Lung (tissue), 16 donors: ENCODE data around the gene VCX2. TPM values are rescaled to one million over a fixed set of nuclear protein-coding genes. Genes with fewer than 3 reads are reported as not detected.
"Not testable (repeated sequence)": the region's sequence is repeated elsewhere in the genome, so short reads cannot be mapped to it uniquely, and the experiment has no call there.

Source experiments
- ATAC-seq: fragments of 200-7000 bp; cut with Tn5 transposase; one replicate; pipeline ENCODE4 v1.9.1; 2020; ENCODE audit warnings: moderate number of reproducible peaks; ENCODE audit not compliant: insufficient read depth, low FRiP score
- DNase-seq, 3 donors: peaks; one replicate each; pipeline ENCODE4 v3.0.0-alpha.2; 2013 to 2017
- H3K27ac ChIP-seq, 2 donors: one replicate each; pipeline ENCODE4 v1.5.1; 2013; ENCODE audit warnings: mild to moderate bottlenecking in 2 of 2, moderate library complexity in 2 of 2, control low read depth in 1 of 2, inconsistent platforms in 1 of 2, low read depth in 1 of 2, low read length in 1 of 2
- H3K27me3 ChIP-seq, 3 donors: one replicate each; pipeline ENCODE4 v1.5.1; 2013; ENCODE audit warnings: low read length in 2 of 3; ENCODE audit not compliant: control insufficient read depth in 3 of 3, insufficient read depth in 3 of 3
- H3K36me3 ChIP-seq, 4 donors: one replicate each; pipeline ENCODE4 v1.5.1; 2013; ENCODE audit warnings: low read length in 4 of 4, mild to moderate bottlenecking in 1 of 4, moderate library complexity in 1 of 4; ENCODE audit not compliant: control insufficient read depth in 4 of 4, insufficient read depth in 4 of 4
- H3K4me1 ChIP-seq, 5 donors: one replicate each; pipeline ENCODE4 v1.5.1; 2013; ENCODE audit warnings: low read length in 5 of 5, mild to moderate bottlenecking in 2 of 5, moderate library complexity in 1 of 5; ENCODE audit not compliant: control insufficient read depth in 5 of 5, insufficient read depth in 5 of 5
- H3K4me3 ChIP-seq: one replicate; pipeline ENCODE4 v1.5.1; 2013; ENCODE audit warnings: mild to moderate bottlenecking, control low read depth, moderate library complexity
- H3K9ac ChIP-seq, 2 donors: one replicate each; pipeline ENCODE4 v1.5.1; 2013; ENCODE audit warnings: low read length in 2 of 2, control low read depth in 1 of 2; ENCODE audit not compliant: insufficient read depth in 1 of 2
- H3K9me3 ChIP-seq, 4 donors: one replicate each; pipeline ENCODE4 v1.5.1; 2013; ENCODE audit warnings: low read length in 3 of 4, mild to moderate bottlenecking in 1 of 4, moderate library complexity in 1 of 4; ENCODE audit not compliant: control insufficient read depth in 4 of 4, insufficient read depth in 3 of 4
- CTCF ChIP-seq: IDR thresholded peaks from 2 replicates; pipeline ENCODE4 v1.5.1; 2012; ENCODE audit warnings: mild to moderate bottlenecking; ENCODE audit errors: control extremely low read depth, extremely low read depth
- WGBS, 2 donors: extraction: QIAGEN DNeasy Blood & Tissue Kit; methylation state at CpG; one replicate each; pipeline ENCODE4 v1.1.7; 2013; 5-methylcytosine and 5-hydroxymethylcytosine counted together
- long read RNA-seq, 5 donors: transcript quantifications; one replicate each; lab custom pipeline, GENCODE V29; 2026
- polyA plus RNA-seq, 2 donors: library from polyadenylated mRNA; stranded (reverse); fragments of 200-250 nt; gene quantifications; one replicate each; pipeline ENCODE4 v1.2.1, GENCODE V29; 2013
- total RNA-seq, 2 donors: library from RNA; depleted of rRNA in 1 of 2; stranded (reverse); fragments of >200 nt in 1 of 2; gene quantifications; one replicate each; pipeline ENCODE4 v1.2.1, GENCODE V29; 2014 to 2021
- donor health status: control.
- donor health status: control.
- donor health status: Bipolar disorder and iron deficiency.
- donor health status: healthy.
- donor health status: DM: yes; HTN: yes; CAD: no.

The VCX2 gene
- not detected for total RNA-seq
- not detected for polyA plus RNA-seq
- long read RNA-seq, donor 1 = 0 reads
- long read RNA-seq, donor 2 = 0 reads
- long read RNA-seq, donor 3 = 0 reads
- long read RNA-seq, donor 4 = 0 reads
- long read RNA-seq, donor 5 = 0 reads

GRCh38 chrX:8171169-8171568, at the start of gene VCX2:
Gene VCX2 (minus strand): TSS chrX:8171267. CDS start chrX:8170643, 624 bp downstream.
- not testable (repeated sequence) for ATAC-seq, DNase-seq, H3K4me1 ChIP-seq, H3K9me3 ChIP-seq, H3K9ac ChIP-seq, H3K27me3 ChIP-seq, H3K36me3 ChIP-seq, H3K4me3 ChIP-seq, H3K27ac ChIP-seq
- WGBS, 2 donors = 95 to 98% methylated on average over 3 of the region's 3 CpGs

GRCh38 chrX:8204943-8205342, 33.9 kb upstream of the VCX2 start:
- no peaks in the 10 kb centered on the region for H3K4me1 ChIP-seq
- ATAC-seq (no peak), DNase-seq (no peak)
- H3K27me3 ChIP-seq = peaks cover 0 to 33% (median 20%) of the 10 kb centered on the region in 3 donors
- H3K36me3 ChIP-seq = no peaks in the 10 kb centered on the region
- no peak for TF ChIP-seq CTCF
- H3K27ac ChIP-seq = no peak overlapping the region
- WGBS, 2 donors = 59 to 97% methylated on average over 4 of the region's 4 CpGs
- H3K4me3 ChIP-seq = no peak overlapping the region
- peaks cover 0 to 1% (median 0%) of the 10 kb centered on the region in 4 donors for H3K9me3 ChIP-seq
- no peak overlapping the region for H3K9ac ChIP-seq

GRCh38 chrX:8204169-8204935, 33.3 kb upstream of the VCX2 start:
- H3K4me3 ChIP-seq = no peak overlapping the region
- no peak for TF ChIP-seq CTCF
- H3K36me3 ChIP-seq = no peaks in the 10 kb centered on the region
- H3K27me3 ChIP-seq = peaks cover 0 to 27% (median 20%) of the 10 kb centered on the region in 3 donors
- WGBS, 2 donors = 63 to 90% methylated on average over 6 of the region's 6 CpGs
- H3K9ac ChIP-seq = no peak overlapping the region
- peaks cover 0 to 1% (median 0%) of the 10 kb centered on the region in 4 donors for H3K9me3 ChIP-seq
- H3K27ac ChIP-seq = no peak overlapping the region
- no peaks in the 10 kb centered on the region for H3K4me1 ChIP-seq
- ATAC-seq (no peak), DNase-seq (no peak)

- peaks cover 0 to 22% (median 18%) of the 10 kb centered on the region in 3 donors for H3K27me3 ChIP-seq
- ATAC-seq = peak; percentile 11
- 66 to 86% methylated on average over 8 of the region's 8 CpGs for WGBS, 2 donors
- TF ChIP-seq CTCF = no peak
- H3K4me1 ChIP-seq = no peaks in the 10 kb centered on the region
- H3K27ac ChIP-seq = no peak overlapping the region
- no peaks in the 10 kb centered on the region for H3K36me3 ChIP-seq
- DNase-seq = peak in 1 of 3 donors; percentile 10
- no peak overlapping the region for H3K9ac ChIP-seq
- no peak overlapping the region for H3K4me3 ChIP-seq
- peaks cover 0 to 1% (median 0%) of the 10 kb centered on the region in 4 donors for H3K9me3 ChIP-seq
Measured at GRCh38 chrX:8201896-8202331, 30.8 kb upstream of the VCX2 start.
